ENCODE measurements around the gene MMP24.
A peak's percentile ranks its signal among the peaks of the same experiment; 100 is the strongest.

The MMP24 gene

GRCh38 chr20:35292504-35293285 is 66.2 kb downstream of the MMP24 start:
- Histone ChIP-seq H2BK120ac (ENCODE audit: low read depth, low read length) (no peak overlapping the region), H3K79me1 (ENCODE audit: low read depth, low read length) (no peaks in the 10 kb centered on the region), H2AK5ac (ENCODE audit: low read depth, low read length) (peak overlapping the region; percentile 81), H2BK12ac (ENCODE audit: low read length) (no peak overlapping the region), H3K36me3 (replicated peaks in 1 of 2; ENCODE audit: control insufficient read depth in 2 of 2, insufficient read depth in 2 of 2, low read length in 2 of 2) (no peaks in the 10 kb centered on the region), H3K9me3 (replicated peaks in 1 of 2; ENCODE audit: control insufficient read depth in 2 of 2, insufficient read depth in 1 of 2, low read depth in 1 of 2, low read length in 2 of 2) (no peaks in the 10 kb centered on the region), H3K14ac (ENCODE audit: low read length) (no peak overlapping the region), H3K4me2 (ENCODE audit: insufficient read depth, low read length, poor library complexity, severe bottlenecking) (no peak overlapping the region), H3K23ac (ENCODE audit: low read depth, low read length, poor library complexity) (no peak overlapping the region), H2BK15ac (ENCODE audit: low read length) (no peak overlapping the region), H3K4me3 (ENCODE audit: low read length in 2 of 2) (no peak overlapping the region), H3K4ac (ENCODE audit: low read length) (no peak overlapping the region), H4K91ac (ENCODE audit: low read depth, low read length, poor library complexity) (no peak overlapping the region), H2AFZ (ENCODE audit: low read length) (peak overlapping the region; percentile 18), H3K4me1 (ENCODE audit: control insufficient read depth in 2 of 2, insufficient read depth in 1 of 2, low read depth in 1 of 2, low read length in 2 of 2) (no peaks in the 10 kb centered on the region), H2BK5ac (ENCODE audit: low read length) (no peak overlapping the region), H3K9ac (ENCODE audit: low read depth, low read length, poor library complexity) (peak overlapping the region; percentile 33), H3K18ac (ENCODE audit: low read length) (peak overlapping the region; percentile 8), H3K27me3 (ENCODE audit: control insufficient read depth in 3 of 3, insufficient read depth in 3 of 3, low read depth in 1 of 3, low read length in 3 of 3) (peaks cover 0 to 43% (median 0%) of the 10 kb centered on the region in 3 experiments), H4K8ac (ENCODE audit: low read depth, low read length) (no peak overlapping the region), H3K27ac (replicated peaks; ENCODE audit: low read length) (no peak overlapping the region)
- DNase-seq (ENCODE audit: low spot score) = no peak
- no CpG with 5 or more reads among the region's 23 CpGs for WGBS, 2 donors (ENCODE audit: extremely low coverage in 2 of 2, insufficient read length in 2 of 2, insufficient replicate concordance in 1 of 2)

DNA sequence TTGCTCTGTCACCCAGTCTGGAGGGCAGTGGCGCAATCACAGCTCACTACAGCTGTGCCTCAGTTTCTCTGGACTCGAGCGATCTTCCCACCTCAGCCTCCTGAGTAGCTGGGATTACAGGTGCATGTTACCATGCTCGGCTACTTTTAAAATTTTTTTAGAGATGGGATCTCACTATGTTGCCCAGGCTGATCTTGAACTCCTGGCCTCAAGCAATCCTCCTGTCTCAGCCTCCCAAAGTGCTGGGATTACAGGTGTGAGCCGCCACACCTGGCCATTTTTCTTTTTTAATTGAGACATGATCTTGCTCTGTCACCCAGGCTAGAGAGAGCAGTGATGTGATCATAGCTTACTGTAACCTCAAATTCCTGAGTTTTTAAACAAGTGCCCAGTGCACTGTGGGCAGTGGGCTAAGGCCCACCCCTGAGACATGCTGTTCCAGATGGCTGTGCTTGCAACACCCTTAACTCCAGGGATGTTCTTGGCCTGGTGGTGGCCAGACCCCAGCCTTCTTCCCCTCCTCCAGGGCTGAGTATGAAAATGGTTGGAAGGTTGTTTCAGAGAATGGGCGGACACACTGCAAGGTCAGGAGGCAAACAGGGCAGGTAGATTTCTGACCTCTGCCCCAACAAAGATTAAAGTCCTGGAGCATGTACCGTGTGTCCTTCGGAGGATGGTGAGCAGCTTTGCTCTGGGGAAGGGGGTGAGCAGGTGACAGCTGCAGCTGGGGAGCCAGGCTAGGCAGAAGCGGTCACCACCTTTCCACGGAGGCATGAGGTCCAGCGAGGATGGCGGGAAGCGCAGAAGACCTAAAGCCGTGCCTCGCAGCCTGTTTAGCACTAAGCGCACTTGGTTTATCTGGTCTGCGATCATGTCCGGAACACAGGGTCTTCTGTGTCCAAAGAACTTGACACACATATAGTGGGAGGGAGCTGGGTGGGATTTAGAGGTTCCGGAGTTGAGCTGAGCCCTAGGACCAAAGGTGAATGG is 67.1 kb downstream of the MMP24 start:
- H2BK120ac ChIP-seq (ENCODE audit: low read depth, low read length) = no peak overlapping the region
- no peak overlapping the region for H2AFZ ChIP-seq (ENCODE audit: low read length)
- H2AK5ac ChIP-seq (ENCODE audit: low read depth, low read length) = no peak overlapping the region
- no peak overlapping the region for H3K14ac ChIP-seq (ENCODE audit: low read length)
- WGBS, 2 donors (ENCODE audit: extremely low coverage in 2 of 2, insufficient read length in 2 of 2, insufficient replicate concordance in 1 of 2) = no CpG with 5 or more reads among the region's 19 CpGs
- no peak overlapping the region for H3K4ac ChIP-seq (ENCODE audit: low read length)
- H3K27ac ChIP-seq (replicated peaks; ENCODE audit: low read length) = no peak overlapping the region
- H3K27me3 ChIP-seq (ENCODE audit: control insufficient read depth in 3 of 3, insufficient read depth in 3 of 3, low read depth in 1 of 3, low read length in 3 of 3) = peaks cover 0 to 43% (median 0%) of the 10 kb centered on the region in 3 experiments
- H4K8ac ChIP-seq (ENCODE audit: low read depth, low read length) = no peak overlapping the region
- H2BK12ac ChIP-seq (ENCODE audit: low read length) = no peak overlapping the region
- no peaks in the 10 kb centered on the region for H3K9me3 ChIP-seq (replicated peaks in 1 of 2; ENCODE audit: control insufficient read depth in 2 of 2, insufficient read depth in 1 of 2, low read depth in 1 of 2, low read length in 2 of 2)
- H3K23ac ChIP-seq (ENCODE audit: low read depth, low read length, poor library complexity) = no peak overlapping the region
- peak overlapping the region; percentile 61 for H3K9ac ChIP-seq (ENCODE audit: low read depth, low read length, poor library complexity)
- no peak overlapping the region for H3K4me2 ChIP-seq (ENCODE audit: insufficient read depth, low read length, poor library complexity, severe bottlenecking)
- H4K91ac ChIP-seq (ENCODE audit: low read depth, low read length, poor library complexity) = no peak overlapping the region
- H2BK15ac ChIP-seq (ENCODE audit: low read length) = no peak overlapping the region
- peak overlapping the region; percentile 21 for H3K18ac ChIP-seq (ENCODE audit: low read length)
- DNase-seq (ENCODE audit: low spot score) = no peak
- H3K4me3 ChIP-seq (ENCODE audit: low read length in 2 of 2) = no peak overlapping the region
- no peaks in the 10 kb centered on the region for H3K4me1 ChIP-seq (ENCODE audit: control insufficient read depth in 2 of 2, insufficient read depth in 1 of 2, low read depth in 1 of 2, low read length in 2 of 2)
- H3K79me1 ChIP-seq (ENCODE audit: low read depth, low read length) = no peaks in the 10 kb centered on the region
- no peak overlapping the region for H2BK5ac ChIP-seq (ENCODE audit: low read length)
- H3K36me3 ChIP-seq (replicated peaks in 1 of 2; ENCODE audit: control insufficient read depth in 2 of 2, insufficient read depth in 2 of 2, low read length in 2 of 2) = no peaks in the 10 kb centered on the region

GRCh38 chr20:35294293-35294685 is 67.8 kb downstream of the MMP24 start:
- no peak overlapping the region for H4K8ac ChIP-seq (ENCODE audit: low read depth, low read length)
- H3K23ac ChIP-seq (ENCODE audit: low read depth, low read length, poor library complexity) = no peak overlapping the region
- no peak overlapping the region for H4K91ac ChIP-seq (ENCODE audit: low read depth, low read length, poor library complexity)
- no CpG with 5 or more reads among the region's 5 CpGs for WGBS, 2 donors (ENCODE audit: extremely low coverage in 2 of 2, insufficient read length in 2 of 2, insufficient replicate concordance in 1 of 2)
- no peaks in the 10 kb centered on the region for H3K9me3 ChIP-seq (replicated peaks in 1 of 2; ENCODE audit: control insufficient read depth in 2 of 2, insufficient read depth in 1 of 2, low read depth in 1 of 2, low read length in 2 of 2)
- H2BK120ac ChIP-seq (ENCODE audit: low read depth, low read length) = no peak overlapping the region
- H3K27ac ChIP-seq (replicated peaks; ENCODE audit: low read length) = no peak overlapping the region
- H2AK5ac ChIP-seq (ENCODE audit: low read depth, low read length) = peak overlapping the region; percentile 31
- peaks cover 0 to 43% (median 0%) of the 10 kb centered on the region in 3 experiments for H3K27me3 ChIP-seq (ENCODE audit: control insufficient read depth in 3 of 3, insufficient read depth in 3 of 3, low read depth in 1 of 3, low read length in 3 of 3)
- H3K4me3 ChIP-seq (ENCODE audit: low read length in 2 of 2) = no peak overlapping the region
- H3K79me1 ChIP-seq (ENCODE audit: low read depth, low read length) = no peaks in the 10 kb centered on the region
- H3K4ac ChIP-seq (ENCODE audit: low read length) = no peak overlapping the region
- H2AFZ ChIP-seq (ENCODE audit: low read length) = no peak overlapping the region
- DNase-seq (ENCODE audit: low spot score) = no peak
- H3K9ac ChIP-seq (ENCODE audit: low read depth, low read length, poor library complexity) = no peak overlapping the region
- no peak overlapping the region for H2BK12ac ChIP-seq (ENCODE audit: low read length)
- H3K14ac ChIP-seq (ENCODE audit: low read length) = no peak overlapping the region
- no peaks in the 10 kb centered on the region for H3K4me1 ChIP-seq (ENCODE audit: control insufficient read depth in 2 of 2, insufficient read depth in 1 of 2, low read depth in 1 of 2, low read length in 2 of 2)
- no peak overlapping the region for H2BK5ac ChIP-seq (ENCODE audit: low read length)
- no peak overlapping the region for H2BK15ac ChIP-seq (ENCODE audit: low read length)
- H3K18ac ChIP-seq (ENCODE audit: low read length) = peak overlapping the region; percentile 21
- H3K36me3 ChIP-seq (replicated peaks in 1 of 2; ENCODE audit: control insufficient read depth in 2 of 2, insufficient read depth in 2 of 2, low read length in 2 of 2) = no peaks in the 10 kb centered on the region
- no peak overlapping the region for H3K4me2 ChIP-seq (ENCODE audit: insufficient read depth, low read length, poor library complexity, severe bottlenecking)

DNA sequence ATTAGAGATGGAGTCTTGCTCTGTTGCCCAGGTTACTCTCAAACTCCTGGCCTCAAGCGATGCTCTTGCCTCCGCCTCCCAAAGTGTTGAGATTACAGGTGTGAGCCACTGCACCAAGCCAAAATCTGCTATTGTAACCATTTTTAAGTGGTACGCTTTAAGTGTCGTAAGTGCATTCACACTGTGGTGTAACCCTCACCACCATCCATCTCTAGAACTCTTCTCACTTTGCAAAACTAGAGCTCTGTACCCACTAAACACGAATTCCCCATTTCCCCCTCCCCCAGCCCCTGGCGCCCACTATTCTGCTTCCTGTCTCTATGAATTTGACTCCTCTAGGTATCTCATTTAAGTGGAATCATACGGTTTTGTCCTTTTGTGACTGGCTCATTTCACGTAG is 68.6 kb downstream of the MMP24 start:
- no peak for DNase-seq (ENCODE audit: low spot score)
- Histone ChIP-seq H4K91ac (ENCODE audit: low read depth, low read length, poor library complexity) (no peak overlapping the region), H3K18ac (ENCODE audit: low read length) (no peak overlapping the region), H3K36me3 (replicated peaks in 1 of 2; ENCODE audit: control insufficient read depth in 2 of 2, insufficient read depth in 2 of 2, low read length in 2 of 2) (no peaks in the 10 kb centered on the region), H3K23ac (ENCODE audit: low read depth, low read length, poor library complexity) (no peak overlapping the region), H2AFZ (ENCODE audit: low read length) (no peak overlapping the region), H3K4me3 (ENCODE audit: low read length in 2 of 2) (no peak overlapping the region), H3K14ac (ENCODE audit: low read length) (no peak overlapping the region), H3K4me2 (ENCODE audit: insufficient read depth, low read length, poor library complexity, severe bottlenecking) (no peak overlapping the region), H2BK12ac (ENCODE audit: low read length) (no peak overlapping the region), H2AK5ac (ENCODE audit: low read depth, low read length) (no peak overlapping the region), H3K4me1 (ENCODE audit: control insufficient read depth in 2 of 2, insufficient read depth in 1 of 2, low read depth in 1 of 2, low read length in 2 of 2) (no peaks in the 10 kb centered on the region), H2BK15ac (ENCODE audit: low read length) (no peak overlapping the region), H3K9me3 (replicated peaks in 1 of 2; ENCODE audit: control insufficient read depth in 2 of 2, insufficient read depth in 1 of 2, low read depth in 1 of 2, low read length in 2 of 2) (no peaks in the 10 kb centered on the region), H2BK120ac (ENCODE audit: low read depth, low read length) (no peak overlapping the region), H3K9ac (ENCODE audit: low read depth, low read length, poor library complexity) (no peak overlapping the region), H4K8ac (ENCODE audit: low read depth, low read length) (no peak overlapping the region), H3K4ac (ENCODE audit: low read length) (no peak overlapping the region), H2BK5ac (ENCODE audit: low read length) (no peak overlapping the region), H3K27me3 (ENCODE audit: control insufficient read depth in 3 of 3, insufficient read depth in 3 of 3, low read depth in 1 of 3, low read length in 3 of 3) (peaks cover 0 to 39% (median 0%) of the 10 kb centered on the region in 3 experiments), H3K27ac (replicated peaks; ENCODE audit: low read length) (no peak overlapping the region), H3K79me1 (ENCODE audit: low read depth, low read length) (no peaks in the 10 kb centered on the region)
- no CpG with 5 or more reads among the region's 8 CpGs for WGBS, 2 donors (ENCODE audit: extremely low coverage in 2 of 2, insufficient read length in 2 of 2, insufficient replicate concordance in 1 of 2)
